Upper lobe of right lung (tissue), 1 donor: ENCODE measurements around the gene GPSM1. TPM values are rescaled to one million over a fixed set of nuclear protein-coding genes. Genes with fewer than 3 reads are reported as not detected.

Experiments
- ATAC-seq: fragments of 200-7000 bp; cut with Tn5 transposase; one replicate; pipeline ENCODE4 v1.9.1; 2020; ENCODE audit warnings: mild to moderate bottlenecking, moderate library complexity
- DNase-seq: peaks from one replicate; pipeline ENCODE4 v3.0.0-alpha.2; 2020
- H3K27ac ChIP-seq: fragments of 200-600 bp; one replicate; pipeline ENCODE4 v1.8.0; 2022
- H3K27me3 ChIP-seq: fragments of 200-600 bp; one replicate; pipeline ENCODE4 v1.8.0; 2022; ENCODE audit warnings: mild to moderate bottlenecking
- H3K36me3 ChIP-seq: fragments of 200-600 bp; one replicate; pipeline ENCODE4 v1.8.0; 2022
- H3K4me1 ChIP-seq: fragments of 200-600 bp; one replicate; pipeline ENCODE4 v1.8.0; 2022
- H3K4me3 ChIP-seq: fragments of 200-600 bp; one replicate; pipeline ENCODE4 v1.8.0; 2022; ENCODE audit warnings: mild to moderate bottlenecking
- H3K9me3 ChIP-seq: fragments of 200-600 bp; one replicate; pipeline ENCODE4 v1.8.0; 2022
- CTCF ChIP-seq: fragments of 200-600 bp; IDR thresholded peaks from one replicate; pipeline ENCODE4 v1.8.0; 2022; ENCODE audit warnings: antibody characterized with exemption
- intact Hi-C: fragments of 100-400 bp; cut with DNase I; formaldehyde crosslinking; loops from one replicate; pipeline ENCODE4 v1.11.0; 2022
- total RNA-seq: library from RNA; stranded (reverse); fragmentation: NEBNext Ultra II Directional; extraction: Animal tissue kit (Norgen Biotek cat#: 25700); gene quantifications from one replicate; pipeline ENCODE4 v1.2.1, GENCODE V29; 2021
- donor health status: DM: no; HTN: yes; CAD: no; lungs with severe emphysema.

The GPSM1 gene
- total RNA-seq, 1 donor from 2014 or later, result 27.3 TPM

DNA sequence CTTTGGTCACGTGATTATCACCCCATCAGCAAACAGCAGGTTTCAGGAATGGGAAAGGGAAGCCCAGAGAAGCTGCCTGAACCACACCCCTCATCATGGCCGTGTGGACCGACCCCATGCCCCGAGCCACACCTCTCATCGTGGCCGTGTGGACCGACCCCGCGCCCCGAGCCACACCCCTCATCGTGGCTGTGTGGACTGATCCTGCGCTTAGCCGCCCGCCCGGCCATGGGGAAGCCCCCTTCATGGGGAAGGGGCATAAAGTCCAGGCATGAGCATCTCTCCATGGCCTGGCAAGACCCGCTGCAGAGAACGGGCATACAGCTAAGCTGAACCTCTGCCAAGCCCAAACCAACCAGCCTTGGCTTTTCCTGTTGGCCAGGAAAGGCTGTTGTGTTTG is 66.2 kb downstream of the GPSM1 start:
- no peaks in the 10 kb centered on the region for H3K9me3 ChIP-seq
- H3K4me1 ChIP-seq, result peaks cover 3% of the 10 kb centered on the region
- H3K27ac ChIP-seq, result no peak overlapping the region
- ATAC-seq (no peak), DNase-seq (no peak)
- intact Hi-C loops, result no loop called here
- peaks cover 56% of the 10 kb centered on the region for H3K36me3 ChIP-seq
- no peaks in the 10 kb centered on the region for H3K27me3 ChIP-seq
- no peak for TF ChIP-seq CTCF
- H3K4me3 ChIP-seq, result no peak overlapping the region

DNA sequence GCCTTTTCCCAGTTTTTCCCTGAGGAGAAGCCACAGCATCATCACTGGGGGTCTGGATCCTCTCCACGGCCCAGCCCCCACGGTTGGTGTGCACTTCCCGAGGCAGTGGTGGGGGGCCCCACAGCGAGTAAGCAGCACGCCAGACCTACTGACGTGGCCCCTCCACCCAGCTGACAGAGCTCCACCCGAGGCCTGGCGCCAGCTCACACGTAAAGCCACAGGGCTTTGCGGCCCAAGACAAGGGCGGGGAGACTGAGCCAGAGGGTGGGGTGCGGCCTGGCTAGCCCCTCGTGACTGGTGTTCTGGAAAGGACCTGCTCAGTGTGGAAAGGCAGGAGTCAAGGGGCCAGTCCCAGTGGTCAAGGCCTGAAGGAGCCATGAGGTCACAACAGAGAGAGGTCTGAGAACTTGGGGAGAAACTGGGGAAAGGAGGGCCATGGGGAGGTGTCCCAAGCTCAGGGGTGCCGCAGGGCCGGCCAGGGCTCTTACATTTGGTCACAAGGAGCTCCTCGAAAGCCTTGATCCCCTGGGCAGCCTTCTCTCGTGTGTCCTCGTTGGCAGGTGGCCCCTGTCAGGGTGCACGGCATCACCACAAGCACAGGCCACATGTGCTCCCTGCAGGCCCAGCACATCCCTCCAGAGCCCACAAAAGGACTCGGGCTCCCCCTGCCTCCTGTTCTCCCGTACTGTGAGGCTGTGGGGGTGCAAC is 67.1 kb downstream of the GPSM1 start:
- H3K4me3 ChIP-seq, result no peak overlapping the region
- H3K27ac ChIP-seq, result no peak overlapping the region
- no peak for TF ChIP-seq CTCF
- intact Hi-C loops, result no loop called here
- H3K4me1 ChIP-seq, result peaks cover 12% of the 10 kb centered on the region
- H3K9me3 ChIP-seq, result no peaks in the 10 kb centered on the region
- H3K36me3 ChIP-seq, result peaks cover 50% of the 10 kb centered on the region
- DNase-seq (no peak), ATAC-seq (no peak)
- H3K27me3 ChIP-seq, result no peaks in the 10 kb centered on the region

DNA sequence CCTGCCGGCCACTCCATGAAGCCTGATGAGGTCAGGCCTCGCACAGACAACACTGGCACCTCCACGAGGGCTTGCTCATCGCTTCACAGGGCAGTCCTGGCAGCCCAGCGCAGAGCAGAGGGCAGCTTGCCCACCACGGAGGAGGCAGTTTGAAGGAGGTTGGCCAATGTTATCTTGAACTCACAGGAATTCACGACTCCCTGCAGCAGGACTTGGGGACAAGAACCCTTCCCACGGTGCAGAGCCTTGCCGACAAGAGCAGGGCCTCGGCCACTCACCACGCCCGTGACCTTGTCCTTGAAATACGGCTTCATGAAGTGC is 67.6 kb downstream of the GPSM1 start:
- ATAC-seq (no peak), DNase-seq (no peak)
- peaks cover 50% of the 10 kb centered on the region for H3K36me3 ChIP-seq
- H3K4me1 ChIP-seq, result peaks cover 13% of the 10 kb centered on the region
- H3K27ac ChIP-seq, result no peak overlapping the region
- intact Hi-C loops, result no loop called here
- H3K9me3 ChIP-seq, result no peaks in the 10 kb centered on the region
- no peak for TF ChIP-seq CTCF
- H3K27me3 ChIP-seq, result no peaks in the 10 kb centered on the region
- no peak overlapping the region for H3K4me3 ChIP-seq

- TF ChIP-seq CTCF, result no peak
- no peak overlapping the region for H3K4me3 ChIP-seq
- intact Hi-C loops, result no loop called here
- H3K9me3 ChIP-seq, result no peaks in the 10 kb centered on the region
- ATAC-seq, result no peak
- H3K36me3 ChIP-seq, result peaks cover 50% of the 10 kb centered on the region
- H3K27me3 ChIP-seq, result no peaks in the 10 kb centered on the region
- no peak overlapping the region for H3K27ac ChIP-seq
- H3K4me1 ChIP-seq, result peaks cover 17% of the 10 kb centered on the region
- DNase-seq, result no peak
These were observed 68.2 kb downstream of the GPSM1 start for GRCh38 chr9:136395345-136396218.

DNA sequence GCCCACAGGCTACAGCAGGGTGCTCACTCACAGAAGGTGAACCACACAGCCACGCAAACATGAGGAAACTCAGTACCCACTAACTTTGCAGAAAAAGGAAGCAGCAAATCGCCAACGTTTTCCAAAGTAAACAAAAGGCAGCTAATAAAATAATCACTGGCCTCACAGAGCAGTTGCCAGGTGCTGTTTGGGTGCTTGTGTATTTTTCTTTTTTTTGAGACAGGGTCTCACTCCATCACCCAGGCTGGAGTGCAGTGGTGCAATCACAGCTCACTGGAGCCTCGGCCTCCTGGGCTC is 68.8 kb downstream of the GPSM1 start:
- H3K36me3 ChIP-seq, result peaks cover 50% of the 10 kb centered on the region
- no peak overlapping the region for H3K4me3 ChIP-seq
- intact Hi-C loops, result no loop called here
- H3K4me1 ChIP-seq, result peaks cover 18% of the 10 kb centered on the region
- DNase-seq (no peak), ATAC-seq (no peak)
- no peak for TF ChIP-seq CTCF
- H3K27me3 ChIP-seq, result no peaks in the 10 kb centered on the region
- no peaks in the 10 kb centered on the region for H3K9me3 ChIP-seq
- no peak overlapping the region for H3K27ac ChIP-seq
